Measurements from ENCODE around the gene PDE4D.

Gene PDE4D

DNA sequence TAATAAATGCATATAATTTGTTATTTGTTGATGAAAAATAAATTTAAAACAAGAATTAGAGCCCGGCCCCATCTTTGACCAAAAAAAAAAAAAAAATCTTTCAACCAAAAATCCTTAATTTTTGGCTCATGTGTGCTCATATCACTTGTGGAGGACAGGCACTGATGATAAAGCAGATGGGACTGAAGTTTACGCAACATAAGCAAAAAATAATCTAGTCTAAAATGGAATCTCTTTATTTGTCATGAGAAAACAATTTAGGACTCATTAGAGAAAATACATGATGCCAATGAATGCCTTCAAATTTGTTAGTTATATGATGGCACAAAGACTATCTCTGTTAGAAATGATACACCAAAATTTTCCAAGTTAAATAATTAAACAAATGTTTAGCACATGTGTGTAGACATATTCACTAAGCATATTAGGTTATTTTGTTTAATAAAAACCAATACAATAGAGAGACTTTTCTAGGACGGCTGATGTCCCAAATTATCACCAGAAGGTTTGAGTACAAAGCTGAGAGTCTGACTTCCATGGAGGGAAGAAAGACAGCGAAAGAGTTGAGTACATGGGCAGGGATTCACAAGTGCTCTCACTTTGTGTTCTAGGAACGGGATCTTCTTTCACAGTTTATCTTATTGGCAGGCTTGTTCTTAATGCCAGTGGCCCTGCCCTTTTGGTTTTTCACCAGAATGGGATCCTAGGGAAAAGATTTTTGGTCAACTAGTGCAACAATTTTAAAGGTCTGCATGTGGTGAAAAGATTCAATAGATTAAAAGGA is 689.2 kb downstream of the PDE4D start:
- in situ Hi-C loops (cut with MboI; ENCODE audit: low sequenced_read_pairs) = no loop called here

DNA sequence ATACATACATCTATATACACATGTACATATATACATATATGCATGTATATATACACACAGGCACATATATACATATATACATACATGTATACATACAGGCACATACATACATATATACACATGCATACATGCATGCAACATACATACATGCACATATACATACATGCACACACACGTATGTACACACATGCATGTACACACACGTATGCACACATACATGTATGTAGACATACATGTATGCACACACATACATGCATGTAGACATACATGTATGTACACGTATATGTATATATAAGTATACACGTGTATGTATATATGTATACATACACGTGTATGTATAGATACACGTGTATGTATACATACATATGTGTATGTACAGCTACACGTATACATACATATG is 693.7 kb downstream of the PDE4D start:
- in situ Hi-C loops (cut with MboI; ENCODE audit: low sequenced_read_pairs) = no loop called here

GRCh38 chr5:59198832-59199231 is 694.7 kb downstream of the PDE4D start:
- in situ Hi-C loops (cut with MboI; ENCODE audit: low sequenced_read_pairs) = no loop called here

GRCh38 chr5:59198365-59198764 is 695.2 kb downstream of the PDE4D start:
- in situ Hi-C loops (cut with MboI; ENCODE audit: low sequenced_read_pairs) = no loop called here

DNA sequence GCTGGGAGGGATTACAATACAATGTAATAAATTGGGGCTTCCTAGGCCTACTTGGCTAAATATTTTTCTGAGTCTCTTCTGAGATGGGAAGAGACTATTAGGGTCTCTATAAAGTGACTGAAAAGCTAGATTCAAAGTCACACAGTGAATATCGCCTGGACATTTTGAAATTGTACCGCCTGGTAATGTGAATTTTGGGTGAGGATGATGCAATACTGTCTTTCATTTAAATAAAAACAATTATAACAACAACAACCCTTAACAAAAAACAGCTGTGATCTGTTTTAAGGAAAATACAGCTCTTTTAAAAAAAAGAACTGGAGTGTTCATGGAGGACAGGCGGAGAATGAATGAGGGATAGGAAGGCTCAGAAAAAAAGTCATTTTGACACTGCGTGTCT is 695.6 kb downstream of the PDE4D start:
- in situ Hi-C loops (cut with MboI; ENCODE audit: low sequenced_read_pairs) = no loop called here

DNA sequence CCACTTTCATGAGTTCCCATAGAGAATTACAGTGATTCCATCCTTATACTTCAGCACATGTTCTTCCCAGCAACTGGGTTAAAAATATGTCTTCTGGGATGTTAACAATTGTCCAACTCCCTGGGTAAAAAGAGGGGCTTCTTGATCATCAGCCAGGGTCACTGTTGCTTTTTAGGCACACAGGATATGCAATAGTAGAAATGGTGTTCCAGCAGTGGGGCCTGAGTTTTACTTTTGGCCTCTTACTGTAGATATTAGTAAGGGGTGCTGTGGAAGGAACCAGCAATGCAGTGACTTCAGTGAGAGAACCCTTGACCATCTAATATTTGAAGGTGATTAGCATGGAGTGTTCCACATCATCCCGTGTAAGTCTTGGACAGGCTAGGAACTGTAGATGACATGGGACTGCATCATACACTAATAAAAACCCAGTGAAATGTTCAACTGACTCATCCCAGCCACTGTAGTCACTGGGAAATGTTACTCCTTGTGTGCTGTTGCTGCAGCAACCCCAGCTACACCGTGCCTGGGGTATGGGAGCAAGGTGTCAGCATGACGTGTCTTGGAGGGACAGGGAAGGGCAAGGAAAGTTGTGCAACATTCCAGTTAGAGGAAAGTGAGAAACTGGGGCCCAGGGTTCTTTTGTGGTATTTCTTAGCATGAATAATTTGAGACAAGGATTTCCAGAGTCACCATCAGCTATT is 699.8 kb downstream of the PDE4D start:
- in situ Hi-C loops (cut with MboI; ENCODE audit: low sequenced_read_pairs) = no loop called here

DNA sequence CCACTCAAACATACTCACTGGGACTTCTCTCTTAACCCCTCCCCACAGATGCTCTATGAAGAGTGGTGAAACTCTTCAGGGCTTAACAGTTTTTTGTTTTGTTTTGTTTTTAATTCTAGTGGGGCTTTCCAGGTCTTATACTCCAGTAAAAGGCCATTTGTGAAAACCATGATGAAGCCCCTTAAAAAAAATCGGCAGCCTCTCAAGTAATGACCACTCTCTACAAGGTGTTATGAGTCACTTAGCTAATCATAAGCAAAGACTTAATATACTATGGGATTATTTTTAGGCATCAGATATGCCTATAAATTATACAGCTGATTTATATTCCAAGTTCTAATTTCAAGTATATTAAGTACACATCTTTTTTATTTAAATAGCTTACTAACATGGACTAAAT is 702.8 kb downstream of the PDE4D start:
- in situ Hi-C loops (cut with MboI; ENCODE audit: low sequenced_read_pairs) = no loop called here

DNA sequence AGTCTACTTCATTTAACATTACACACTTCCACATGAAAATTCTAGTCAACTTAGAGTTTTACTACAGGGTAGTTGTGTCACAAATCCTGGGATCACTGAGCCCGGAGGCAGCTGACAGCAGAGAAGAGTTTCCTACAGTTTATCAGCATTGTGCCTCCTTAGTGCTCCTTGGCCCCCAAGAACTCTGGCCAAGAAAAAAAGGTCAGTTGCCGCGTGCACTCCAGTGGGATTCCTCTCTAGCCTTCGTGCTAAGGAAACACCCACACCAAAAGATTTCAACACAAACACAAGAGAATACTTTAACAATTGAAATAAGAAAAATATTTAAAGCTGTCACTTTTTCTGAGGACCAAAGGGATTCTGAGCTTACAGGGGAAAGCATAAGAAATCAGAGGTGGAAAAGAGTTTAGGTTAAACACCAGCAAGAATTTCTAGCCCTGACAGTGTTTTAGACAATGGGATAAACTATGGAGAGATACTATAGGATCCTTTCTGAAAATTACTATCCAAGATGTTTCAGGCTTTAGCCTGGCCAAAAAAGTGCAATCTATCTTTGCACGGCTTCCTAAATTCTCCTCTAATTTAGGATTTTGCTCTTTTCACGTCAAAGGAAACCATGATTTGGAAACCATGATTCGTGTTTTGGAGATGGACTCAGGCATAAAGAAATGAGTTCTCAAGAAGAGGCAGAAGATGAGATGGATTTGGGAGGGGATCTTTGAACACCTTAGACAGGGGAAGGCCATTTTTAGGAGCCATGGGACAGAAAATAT is 703.9 kb downstream of the PDE4D start:
- in situ Hi-C loops (cut with MboI; ENCODE audit: low sequenced_read_pairs) = no loop called here

DNA sequence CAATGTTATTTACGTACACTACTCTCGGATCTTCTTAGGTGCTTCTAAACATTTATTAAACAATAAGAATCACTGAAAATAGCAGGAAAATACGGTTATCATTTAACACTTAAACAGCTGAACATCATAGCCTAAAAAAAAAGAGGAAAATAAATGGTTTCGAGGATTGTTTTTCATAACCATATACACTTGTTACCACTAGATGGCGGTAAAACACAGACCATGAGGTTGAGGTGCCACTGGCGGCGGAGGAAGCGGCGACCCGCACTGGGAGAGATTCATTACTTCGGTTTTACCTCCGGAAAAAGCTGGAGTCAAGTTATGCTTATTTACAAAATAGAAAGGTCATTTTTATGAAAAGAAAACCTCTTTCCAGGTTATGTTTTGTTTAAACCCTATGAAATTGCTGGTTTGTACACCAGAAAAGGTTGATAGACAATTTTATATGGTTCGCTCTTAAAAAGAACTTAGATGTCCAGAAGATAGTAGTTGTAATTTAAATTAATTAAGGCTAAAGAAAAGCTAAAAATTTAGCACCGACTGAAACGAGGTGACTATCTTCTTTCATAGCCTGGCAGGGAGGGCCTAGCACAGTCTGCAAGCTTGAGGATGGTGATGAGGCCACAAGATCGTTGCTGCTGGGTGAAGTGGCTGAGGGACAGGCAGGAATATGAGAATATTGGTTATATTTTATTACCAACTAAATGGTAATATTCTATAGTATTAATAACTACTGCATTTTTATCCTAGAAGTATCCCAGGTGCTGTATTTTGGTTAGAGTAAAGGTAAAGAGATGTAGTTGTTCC is 704.9 kb downstream of the PDE4D start:
- in situ Hi-C loops (cut with MboI; ENCODE audit: low sequenced_read_pairs) = no loop called here

- in situ Hi-C loops (cut with MboI; ENCODE audit: low sequenced_read_pairs) = no loop called here
Measured at GRCh38 chr5:59187857-59188256, 705.7 kb downstream of the PDE4D start.

- in situ Hi-C loops (cut with MboI; ENCODE audit: low sequenced_read_pairs) = no loop called here
Measured at GRCh38 chr5:59186623-59187022, 706.9 kb downstream of the PDE4D start.

- in situ Hi-C loops (cut with MboI; ENCODE audit: low sequenced_read_pairs) = no loop called here
Measured at GRCh38 chr5:59185757-59186385, 707.7 kb downstream of the PDE4D start.

- in situ Hi-C loops (cut with MboI; ENCODE audit: low sequenced_read_pairs) = no loop called here
Measured at GRCh38 chr5:59184769-59185168, 708.8 kb downstream of the PDE4D start.

DNA sequence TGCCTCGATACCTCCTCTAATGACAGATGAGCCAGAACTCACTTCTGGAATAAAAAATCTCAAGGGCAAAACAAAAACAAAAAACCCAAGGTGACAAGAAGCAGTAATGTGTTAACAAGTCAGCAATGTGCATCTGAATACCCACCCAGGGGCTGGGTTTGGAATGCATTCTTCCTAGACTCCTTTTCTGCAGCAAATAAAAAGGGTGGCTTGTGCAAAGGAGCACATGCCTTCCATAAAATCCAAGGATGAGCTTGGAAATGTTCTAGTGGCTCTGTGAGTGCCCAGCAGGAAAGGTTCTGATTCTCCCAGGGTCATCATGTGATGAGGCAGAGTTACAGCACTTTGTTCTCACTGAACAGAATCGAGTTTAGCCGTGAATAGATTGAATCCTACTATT is 710.8 kb downstream of the PDE4D start:
- in situ Hi-C loops (cut with MboI; ENCODE audit: low sequenced_read_pairs) = no loop called here

GRCh38 chr5:59180515-59180914 is 713.0 kb downstream of the PDE4D start:
- in situ Hi-C loops (cut with MboI; ENCODE audit: low sequenced_read_pairs) = no loop called here

DNA sequence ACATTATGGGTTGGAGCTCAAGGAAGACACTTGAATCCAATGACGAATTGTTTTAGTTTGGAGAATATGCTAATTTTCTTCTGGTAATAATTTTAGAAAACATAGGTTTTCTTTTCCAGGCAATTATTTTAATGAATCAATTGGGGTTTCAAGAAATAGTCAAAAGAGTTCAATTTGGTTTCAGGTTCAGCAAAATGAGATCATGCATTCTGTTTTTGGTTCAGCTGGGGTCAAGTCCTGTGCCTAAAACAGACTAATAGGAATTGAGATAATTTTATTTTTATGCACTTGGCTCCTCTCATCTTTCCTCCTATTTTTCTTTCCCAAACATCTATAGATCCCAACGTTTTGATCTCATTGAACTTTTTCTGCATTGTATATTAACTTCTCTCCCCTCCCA is 713.8 kb downstream of the PDE4D start:
- in situ Hi-C loops (cut with MboI; ENCODE audit: low sequenced_read_pairs) = no loop called here

- in situ Hi-C loops (cut with MboI; ENCODE audit: low sequenced_read_pairs) = no loop called here
Measured at GRCh38 chr5:59178482-59178881, 715.0 kb downstream of the PDE4D start.

GRCh38 chr5:59178071-59178470 is 715.5 kb downstream of the PDE4D start:
- in situ Hi-C loops (cut with MboI; ENCODE audit: low sequenced_read_pairs) = no loop called here

- in situ Hi-C loops (cut with MboI; ENCODE audit: low sequenced_read_pairs) = no loop called here
Measured at GRCh38 chr5:59177644-59178043, 715.9 kb downstream of the PDE4D start.

DNA sequence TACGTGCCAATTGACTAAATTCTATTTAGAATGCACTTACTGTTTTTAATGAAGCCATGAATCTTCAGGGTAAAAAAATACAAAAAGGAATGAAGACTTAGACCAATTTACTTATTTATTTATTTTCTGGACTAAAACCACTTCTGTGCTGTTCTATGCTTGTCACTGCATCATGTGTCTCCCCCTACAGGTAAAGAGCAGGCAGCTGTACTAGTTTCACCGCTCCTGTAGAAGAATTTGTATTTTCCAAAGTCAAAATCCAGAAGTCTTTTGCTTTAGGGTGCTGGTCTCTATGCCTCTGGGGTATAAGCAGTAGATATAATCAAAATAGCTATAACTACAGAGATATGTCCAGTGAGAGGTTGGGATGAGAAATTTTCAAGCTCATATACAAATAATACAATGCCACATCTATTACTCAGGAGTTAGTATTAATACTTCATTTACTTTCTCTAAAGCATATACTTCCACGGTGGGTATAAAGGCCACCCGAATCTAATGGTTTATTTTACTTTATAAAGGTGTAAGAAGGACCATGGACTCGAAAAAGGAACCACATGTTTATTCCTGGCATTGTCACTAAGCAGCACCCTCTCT is 719.2 kb downstream of the PDE4D start:
- in situ Hi-C loops (cut with MboI; ENCODE audit: low sequenced_read_pairs) = no loop called here

Data from hTERT RPE-1 (cell line).